Keratinocyte (primary cell): Measurements from ENCODE around the gene GRIP1. TPM values are rescaled to one million over a fixed set of nuclear protein-coding genes. Genes with fewer than 3 reads are reported as not detected.

Source experiments
- DNase-seq: peaks from one replicate; pipeline ENCODE4 v3.0.0-alpha.2; 2011; ENCODE audit warnings: low read depth, missing footprints, low spot score
- FAIRE-seq: peaks from 2 replicates; lab custom pipeline; 2011; peaks lifted over from hg19 to GRCh38; lab: Jason Lieb, UNC
- H2AFZ ChIP-seq: 2 replicates; pipeline ENCODE4 v1.6.0; 2012; ENCODE audit warnings: low read length, control low read depth, inconsistent platforms; ENCODE audit not compliant: control insufficient read depth
- H3K27ac ChIP-seq: 2 replicates; pipeline ENCODE4 v1.5.1; 2011; ENCODE audit warnings: low read length; ENCODE audit not compliant: control insufficient read depth, insufficient read depth
- H3K27me3 ChIP-seq: 3 replicates; pipeline ENCODE4 v1.6.0; 2011; ENCODE audit warnings: low read length; ENCODE audit not compliant: control insufficient read depth, insufficient read depth; ENCODE audit errors: extremely low read depth
- H3K36me3 ChIP-seq, 2 experiments: 2 replicates in 1 of 2; 3 replicates in 1 of 2; pipeline ENCODE4 v1.5.1; 2011; ENCODE audit warnings: low read length in 2 of 2, mild to moderate bottlenecking in 1 of 2; ENCODE audit not compliant: control insufficient read depth in 2 of 2, insufficient read depth in 2 of 2; ENCODE audit errors: extremely low read depth in 1 of 2
- H3K4me1 ChIP-seq: 3 replicates; pipeline ENCODE4 v1.5.1; 2011; ENCODE audit warnings: low read length; ENCODE audit not compliant: control insufficient read depth, insufficient read depth; ENCODE audit errors: extremely low read depth
- H3K4me2 ChIP-seq: 3 replicates; pipeline ENCODE4 v1.6.0; 2011; ENCODE audit warnings: low read depth, low read length; ENCODE audit not compliant: control insufficient read depth, insufficient read depth; ENCODE audit errors: extremely low read depth
- H3K4me3 ChIP-seq, 3 experiments: fragments of 200-600 bp in 1 of 3; sonication (generic) in 1 of 3; 2 replicates in 2 of 3; 3 replicates in 1 of 3; pipeline ENCODE4 v1.5.1; 2011 to 2016; ENCODE audit warnings: low read length in 3 of 3, mild to moderate bottlenecking in 3 of 3, control low read depth in 2 of 3, inconsistent platforms in 1 of 3, low read depth in 1 of 3, mixed read lengths in 1 of 3, mixed run types in 1 of 3, moderate library complexity in 1 of 3; ENCODE audit not compliant: control insufficient read depth in 2 of 3, insufficient read depth in 2 of 3; ENCODE audit errors: extremely low read depth in 1 of 3
- H3K79me2 ChIP-seq: 2 replicates; pipeline ENCODE4 v1.6.0; 2012; ENCODE audit warnings: low read length; ENCODE audit not compliant: control insufficient read depth, insufficient read depth
- H3K9ac ChIP-seq: 3 replicates; pipeline ENCODE4 v1.6.0; 2011; ENCODE audit warnings: low read length; ENCODE audit not compliant: control insufficient read depth, insufficient read depth; ENCODE audit errors: extremely low read depth
- H3K9me1 ChIP-seq: 3 replicates; pipeline ENCODE4 v1.6.0; 2011; ENCODE audit warnings: low read length; ENCODE audit not compliant: control insufficient read depth, insufficient read depth; ENCODE audit errors: extremely low read depth
- H3K9me3 ChIP-seq: 2 replicates; pipeline ENCODE4 v1.5.1; 2012; ENCODE audit warnings: low read depth, low read length; ENCODE audit not compliant: control insufficient read depth
- H4K20me1 ChIP-seq: 3 replicates; pipeline ENCODE4 v1.6.0; 2011; ENCODE audit warnings: low read length; ENCODE audit not compliant: control insufficient read depth, insufficient read depth; ENCODE audit errors: extremely low read depth
- EZH2 ChIP-seq: IDR thresholded peaks from one replicate; pipeline ENCODE4 v1.6.1; 2012; ENCODE audit warnings: inconsistent platforms, mild to moderate bottlenecking, low read length, moderate library complexity
- dilution Hi-C: fragments of 300-500 bp; cut with MboI; formaldehyde crosslinking; loops from one replicate; pipeline ENCODE4 v1.7.0; 2020; ENCODE audit warnings: low sequenced_read_pairs; ENCODE audit not compliant: extremely low pct_ligation_motif_present
- polyA plus RNA-seq, 5 experiments: library from polyadenylated mRNA; depleted of rRNA in 3 of 5; stranded (reverse) in 3 of 5; stranded (forward) in 1 of 5; unstranded in 1 of 5; fragments of >200 nt; gene quantifications; 1 replicate in 1 of 5; 2 replicates in 3 of 5; 3 replicates in 1 of 5; pipeline versions ENCODE4 v1.2.1 to v1.2.3, GENCODE V29; 2011 to 2012; ENCODE audit warnings: missing spikeins in 2 of 5, low read depth in 1 of 5, low replicate concordance in 1 of 5
- TF ChIP-seq, protein P1 (sequence below), 3 experiments: IDR thresholded peaks in 1 of 3; conservative IDR thresholded peaks in 1 of 3; optimal IDR thresholded peaks in 1 of 3; 2 replicates in 2 of 3; 3 replicates in 1 of 3; pipeline versions ENCODE3 to v1.5.1; 2011; ENCODE audit warnings: low read length in 3 of 3, mild to moderate bottlenecking in 3 of 3, moderate library complexity in 2 of 3, control low read depth in 1 of 3, inconsistent platforms in 1 of 3; ENCODE audit not compliant: insufficient read depth in 2 of 3; ENCODE audit errors: extremely low read depth in 1 of 3

GRIP1 gene
- polyA plus RNA-seq, 1 donor (not counting 4 experiments of a cell fraction or from before 2014, with no cell fraction given): 6.7 TPM

DNA sequence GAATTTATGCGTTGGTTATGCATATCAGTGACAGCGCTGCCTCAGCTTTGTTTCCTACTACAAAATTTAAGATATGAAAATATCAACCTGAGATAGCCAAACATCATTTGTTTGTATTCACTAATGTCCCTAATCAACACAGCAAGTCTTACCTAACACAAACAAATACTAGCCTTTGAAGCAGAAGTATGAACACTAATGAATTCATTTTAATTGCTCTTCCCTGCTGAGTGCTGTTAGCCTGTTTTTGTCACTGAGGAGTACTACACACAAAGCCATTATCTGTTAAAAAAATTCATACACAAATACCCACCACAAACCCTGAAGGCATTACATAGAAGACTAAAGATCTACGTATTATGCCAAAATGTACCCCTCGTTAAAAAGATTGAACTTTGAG is 225.8 kb downstream of the GRIP1 start:
- Histone ChIP-seq H3K36me3 (no peaks in the 10 kb centered on the region), H3K4me3 (no peak overlapping the region), H4K20me1 (no peaks in the 10 kb centered on the region), H3K9ac (no peak overlapping the region), H3K27me3 (no peaks in the 10 kb centered on the region), H3K4me1 (peaks cover 12% of the 10 kb centered on the region), H3K79me2 (no peaks in the 10 kb centered on the region), H3K4me2 (no peak overlapping the region), H2AFZ (no peak overlapping the region), H3K27ac (no peak overlapping the region), H3K9me3 (no peaks in the 10 kb centered on the region), H3K9me1 (no peaks in the 10 kb centered on the region)
- DNase-seq (no peak), FAIRE-seq (no peak)
- TF ChIP-seq, protein P1, sequence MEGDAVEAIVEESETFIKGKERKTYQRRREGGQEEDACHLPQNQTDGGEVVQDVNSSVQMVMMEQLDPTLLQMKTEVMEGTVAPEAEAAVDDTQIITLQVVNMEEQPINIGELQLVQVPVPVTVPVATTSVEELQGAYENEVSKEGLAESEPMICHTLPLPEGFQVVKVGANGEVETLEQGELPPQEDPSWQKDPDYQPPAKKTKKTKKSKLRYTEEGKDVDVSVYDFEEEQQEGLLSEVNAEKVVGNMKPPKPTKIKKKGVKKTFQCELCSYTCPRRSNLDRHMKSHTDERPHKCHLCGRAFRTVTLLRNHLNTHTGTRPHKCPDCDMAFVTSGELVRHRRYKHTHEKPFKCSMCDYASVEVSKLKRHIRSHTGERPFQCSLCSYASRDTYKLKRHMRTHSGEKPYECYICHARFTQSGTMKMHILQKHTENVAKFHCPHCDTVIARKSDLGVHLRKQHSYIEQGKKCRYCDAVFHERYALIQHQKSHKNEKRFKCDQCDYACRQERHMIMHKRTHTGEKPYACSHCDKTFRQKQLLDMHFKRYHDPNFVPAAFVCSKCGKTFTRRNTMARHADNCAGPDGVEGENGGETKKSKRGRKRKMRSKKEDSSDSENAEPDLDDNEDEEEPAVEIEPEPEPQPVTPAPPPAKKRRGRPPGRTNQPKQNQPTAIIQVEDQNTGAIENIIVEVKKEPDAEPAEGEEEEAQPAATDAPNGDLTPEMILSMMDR (optimal IDR thresholded peaks at IDR 0.05 in 1 of 3, IDR thresholded peaks at IDR 0.05 in 1 of 3, conservative IDR thresholded peaks at IDR 0.05 in 1 of 3; ENCODE audit: extremely low read depth in 1 of 3, insufficient read depth in 2 of 3, low read length in 3 of 3): no peak
- no peak for TF ChIP-seq EZH2
- dilution Hi-C loops: no loop called here

DNA sequence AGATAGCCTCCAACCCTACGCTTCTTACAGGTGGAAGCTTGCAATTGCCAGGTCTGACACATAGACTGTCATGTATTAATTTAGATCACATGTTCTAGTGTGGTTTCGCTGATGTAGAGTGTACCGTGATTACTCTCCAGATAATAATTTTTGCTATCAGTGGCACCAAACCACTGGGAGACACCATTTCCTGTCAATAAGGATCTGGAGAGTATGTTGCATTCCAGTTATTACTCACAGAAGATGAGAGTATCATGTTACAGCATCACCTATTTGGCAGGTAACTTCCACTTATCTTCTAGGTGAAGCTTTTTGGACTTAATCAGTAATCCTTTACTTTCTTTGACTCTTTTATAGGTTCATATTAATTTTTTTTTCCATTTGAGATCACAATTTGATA is 229.3 kb downstream of the GRIP1 start:
- dilution Hi-C loops: no loop called here
- H3K27me3 ChIP-seq: no peaks in the 10 kb centered on the region
- no peaks in the 10 kb centered on the region for H3K9me1 ChIP-seq
- no peaks in the 10 kb centered on the region for H3K79me2 ChIP-seq
- no peaks in the 10 kb centered on the region for H3K9me3 ChIP-seq
- H3K4me1 ChIP-seq: peaks cover 12% of the 10 kb centered on the region
- no peak overlapping the region for H3K27ac ChIP-seq
- no peak overlapping the region for H3K4me3 ChIP-seq
- no peak overlapping the region for H3K9ac ChIP-seq
- no peak overlapping the region for H3K4me2 ChIP-seq
- peak; percentile 86 for FAIRE-seq
- TF ChIP-seq, protein P1 (optimal IDR thresholded peaks at IDR 0.05 in 1 of 3, IDR thresholded peaks at IDR 0.05 in 1 of 3, conservative IDR thresholded peaks at IDR 0.05 in 1 of 3; ENCODE audit: extremely low read depth in 1 of 3, insufficient read depth in 2 of 3, low read length in 3 of 3): no peak
- no peak for TF ChIP-seq EZH2
- DNase-seq: peak; percentile 46
- no peak overlapping the region for H2AFZ ChIP-seq
- no peaks in the 10 kb centered on the region for H3K36me3 ChIP-seq
- H4K20me1 ChIP-seq: no peaks in the 10 kb centered on the region
